ENCODE data around the gene GPR84. TPM values are rescaled to one million over a fixed set of nuclear protein-coding genes. Genes with fewer than 3 reads are reported as not detected.

GPR84 gene
- total RNA-seq, 1 experiment from 2014 or later, result not detected

DNA sequence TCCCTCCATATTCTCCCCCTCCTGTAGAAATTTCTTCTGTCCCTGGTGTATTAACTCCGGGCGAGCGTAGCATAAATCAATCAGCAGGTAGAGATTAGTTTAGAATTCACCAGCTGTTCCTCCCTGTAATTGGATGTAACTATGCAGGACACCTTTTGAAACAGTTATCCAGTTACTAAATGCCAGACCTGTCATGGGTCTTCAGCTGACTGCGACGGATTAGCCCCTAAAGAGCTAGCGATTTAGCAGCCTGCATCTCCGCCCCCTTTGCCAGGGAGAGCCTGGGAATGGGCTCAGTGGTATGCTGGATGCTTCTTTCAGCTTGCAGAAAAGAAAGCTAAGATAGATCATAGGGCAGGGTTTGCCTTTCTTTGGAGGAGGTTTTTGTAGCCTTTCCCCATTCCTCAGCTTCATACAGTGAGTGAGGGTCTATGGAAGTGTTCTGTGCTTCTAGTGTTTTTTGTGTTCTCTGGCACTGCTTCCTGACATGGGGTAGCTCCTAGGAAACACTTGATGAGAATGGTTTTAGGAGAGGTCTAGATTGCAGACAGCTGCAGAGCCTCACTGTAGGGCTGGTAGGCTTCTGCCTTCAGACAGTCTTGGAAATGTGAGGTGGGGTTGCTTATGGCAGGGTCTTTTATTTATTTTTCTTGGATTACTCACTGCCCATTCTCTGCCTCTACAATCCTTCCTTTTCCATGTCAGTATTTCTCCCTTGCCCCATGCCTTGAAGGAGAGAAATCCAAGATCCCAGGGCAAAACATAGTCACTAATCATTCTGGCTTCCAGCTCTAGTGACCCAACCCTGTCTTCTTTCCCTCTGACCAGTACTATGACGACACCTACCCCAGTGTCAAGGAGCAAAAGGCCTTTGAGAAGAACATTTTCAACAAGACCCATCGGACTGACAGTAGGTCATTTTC, 22.6 kb downstream of the GPR84 start:
- Histone ChIP-seq H3K4me1 (replicated peaks; ENCODE audit: insufficient read depth) (no peaks in the 10 kb centered on the region), H2AFZ (no peak overlapping the region), H3K79me2 (ENCODE audit: low read depth) (peaks cover 11% of the 10 kb centered on the region; the same call in 1 of the 2 replicates), H3K27me3 (ENCODE audit: insufficient read depth, low read depth) (no peaks in the 10 kb centered on the region), H3K4me2 (no peak overlapping the region), H3K9me2 (ENCODE audit: insufficient read depth) (no peaks in the 10 kb centered on the region), H4K20me1 (ENCODE audit: insufficient read depth) (peaks cover 28% of the 10 kb centered on the region), H3K4me3 (no peak overlapping the region), H3K9me3 (ENCODE audit: insufficient read depth, low read depth) (no peaks in the 10 kb centered on the region), H3K36me3 (ENCODE audit: low read depth) (peaks cover 42% of the 10 kb centered on the region), H3K27ac (no peak overlapping the region), H3F3A (ENCODE audit: insufficient read depth, low read depth) (no peaks in the 10 kb centered on the region)
- TF ChIP-seq EZH2 (IDR thresholded peaks at IDR 0.05; ENCODE audit: low read depth), result no peak
- TF ChIP-seq, protein P1, sequence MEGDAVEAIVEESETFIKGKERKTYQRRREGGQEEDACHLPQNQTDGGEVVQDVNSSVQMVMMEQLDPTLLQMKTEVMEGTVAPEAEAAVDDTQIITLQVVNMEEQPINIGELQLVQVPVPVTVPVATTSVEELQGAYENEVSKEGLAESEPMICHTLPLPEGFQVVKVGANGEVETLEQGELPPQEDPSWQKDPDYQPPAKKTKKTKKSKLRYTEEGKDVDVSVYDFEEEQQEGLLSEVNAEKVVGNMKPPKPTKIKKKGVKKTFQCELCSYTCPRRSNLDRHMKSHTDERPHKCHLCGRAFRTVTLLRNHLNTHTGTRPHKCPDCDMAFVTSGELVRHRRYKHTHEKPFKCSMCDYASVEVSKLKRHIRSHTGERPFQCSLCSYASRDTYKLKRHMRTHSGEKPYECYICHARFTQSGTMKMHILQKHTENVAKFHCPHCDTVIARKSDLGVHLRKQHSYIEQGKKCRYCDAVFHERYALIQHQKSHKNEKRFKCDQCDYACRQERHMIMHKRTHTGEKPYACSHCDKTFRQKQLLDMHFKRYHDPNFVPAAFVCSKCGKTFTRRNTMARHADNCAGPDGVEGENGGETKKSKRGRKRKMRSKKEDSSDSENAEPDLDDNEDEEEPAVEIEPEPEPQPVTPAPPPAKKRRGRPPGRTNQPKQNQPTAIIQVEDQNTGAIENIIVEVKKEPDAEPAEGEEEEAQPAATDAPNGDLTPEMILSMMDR (conservative IDR thresholded peaks at IDR 0.05), result no peak
- no peak for DNase-seq
- POLR2A ChIA-PET (ENCODE audit: unreplicated experiment), result interaction anchor here (0.7 kb wide), 1 partner anchor 81 kb away, joined by 5 read pairs; no protein-coding TSS in a partner anchor
- BruUV-seq (replicated peaks), result no TSS peak
- intact Hi-C loops (cut with micrococcal nuclease; ENCODE audit: unreplicated experiment), result no loop called here
- CTCF ChIA-PET, result interaction anchor here (0.6 to 0.9 kb wide), 3 partner anchors 15 to 325 kb away, joined by 5 to 12 read pairs (median 8); partner anchors contain the start of gene COPZ1

DNA sequence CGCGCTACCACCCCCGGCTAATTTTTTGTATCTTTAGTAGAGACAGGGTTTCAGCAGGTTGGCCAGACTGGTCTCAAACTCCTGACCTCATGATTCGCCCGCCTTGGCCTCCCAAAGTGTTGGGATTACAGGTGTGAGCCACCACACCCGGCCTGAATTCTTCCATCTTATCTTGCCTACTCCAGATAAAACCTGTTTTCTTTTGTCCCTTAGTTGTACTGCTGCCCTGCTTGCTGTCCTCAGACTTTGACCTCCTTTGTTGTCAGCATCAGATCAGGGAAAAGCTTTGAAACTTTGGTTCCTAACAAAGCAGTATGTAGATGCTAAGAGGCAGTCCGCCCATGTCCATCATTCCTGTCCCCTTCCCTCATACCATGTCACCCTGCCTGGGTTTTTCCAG, 23.4 kb downstream of the GPR84 start:
- Histone ChIP-seq H4K20me1 (ENCODE audit: insufficient read depth) (peaks cover 36% of the 10 kb centered on the region), H3K27me3 (ENCODE audit: insufficient read depth, low read depth) (no peaks in the 10 kb centered on the region), H3K4me1 (replicated peaks; ENCODE audit: insufficient read depth) (no peaks in the 10 kb centered on the region), H2AFZ (no peak overlapping the region), H3K27ac (no peak overlapping the region), H3K4me3 (no peak overlapping the region), H3K79me2 (ENCODE audit: low read depth) (peaks cover 19% of the 10 kb centered on the region), H3K9me3 (ENCODE audit: insufficient read depth, low read depth) (no peaks in the 10 kb centered on the region), H3F3A (ENCODE audit: insufficient read depth, low read depth) (no peaks in the 10 kb centered on the region), H3K9me2 (ENCODE audit: insufficient read depth) (no peaks in the 10 kb centered on the region), H3K4me2 (no peak overlapping the region), H3K36me3 (ENCODE audit: low read depth) (peaks cover 42% of the 10 kb centered on the region)
- ChIA-PET CTCF (interaction anchor here (0.6 kb wide), 1 partner anchor 14 kb away, joined by 8 read pairs; no protein-coding TSS in a partner anchor), POLR2A (ENCODE audit: unreplicated experiment) (interaction anchor here (0.7 kb wide), 1 partner anchor 80 kb away, joined by 5 read pairs; no protein-coding TSS in a partner anchor)
- no TSS peak for BruUV-seq (replicated peaks)
- intact Hi-C loops (cut with micrococcal nuclease; ENCODE audit: unreplicated experiment), result no loop called here
- DNase-seq, result no peak
- TF ChIP-seq, protein P1 (conservative IDR thresholded peaks at IDR 0.05), result no peak
- no peak for TF ChIP-seq EZH2 (IDR thresholded peaks at IDR 0.05; ENCODE audit: low read depth)

DNA sequence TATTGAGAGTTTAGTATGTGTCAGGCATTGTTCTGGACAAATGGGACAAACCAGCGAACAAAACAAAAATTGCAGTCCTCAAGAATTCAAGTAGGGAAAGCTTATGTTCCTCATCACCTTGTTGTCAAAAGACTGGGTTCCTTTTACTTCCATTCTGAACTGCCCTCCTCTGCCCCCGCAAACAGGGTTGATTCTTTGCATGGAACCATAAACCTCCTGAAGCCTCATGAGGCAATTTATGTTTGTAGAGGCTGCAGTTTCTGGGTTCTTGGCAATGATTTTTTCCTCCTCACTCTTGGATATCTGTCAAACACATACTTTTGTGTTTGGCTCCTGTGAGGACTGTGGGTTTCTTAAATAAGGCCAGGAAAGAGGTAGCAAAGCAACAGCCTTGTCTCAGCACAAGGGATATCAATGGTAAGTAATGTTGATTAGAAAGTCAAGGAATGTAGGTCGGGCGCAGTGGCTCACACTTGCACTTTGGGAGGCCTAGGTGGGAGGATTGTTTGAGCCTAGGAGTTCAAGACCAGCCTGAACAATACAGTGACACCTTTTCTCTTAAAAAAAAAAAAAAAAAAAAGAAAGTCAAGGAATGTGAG, 25.5 kb downstream of the GPR84 start:
- no peak overlapping the region for H3K27ac ChIP-seq
- H2AFZ ChIP-seq, result no peak overlapping the region
- H3K4me2 ChIP-seq, result no peak overlapping the region
- H3K4me3 ChIP-seq, result no peak overlapping the region
- POLR2A ChIA-PET (ENCODE audit: unreplicated experiment), result no interaction called here
- H3K36me3 ChIP-seq (ENCODE audit: low read depth), result peaks cover 24% of the 10 kb centered on the region; the same call in 1 of the 2 replicates
- intact Hi-C loops (cut with micrococcal nuclease; ENCODE audit: unreplicated experiment), result no loop called here
- no peak for DNase-seq
- BruUV-seq (replicated peaks), result no TSS peak
- no peaks in the 10 kb centered on the region for H3F3A ChIP-seq (ENCODE audit: insufficient read depth, low read depth)
- peaks cover 55% of the 10 kb centered on the region for H4K20me1 ChIP-seq (ENCODE audit: insufficient read depth)
- H3K9me2 ChIP-seq (ENCODE audit: insufficient read depth), result no peaks in the 10 kb centered on the region
- CTCF ChIA-PET, result no interaction called here
- no peaks in the 10 kb centered on the region for H3K9me3 ChIP-seq (ENCODE audit: insufficient read depth, low read depth)
- no peaks in the 10 kb centered on the region for H3K27me3 ChIP-seq (ENCODE audit: insufficient read depth, low read depth)
- peaks cover 39% of the 10 kb centered on the region for H3K79me2 ChIP-seq (ENCODE audit: low read depth)
- no peaks in the 10 kb centered on the region for H3K4me1 ChIP-seq (replicated peaks; ENCODE audit: insufficient read depth)
- TF ChIP-seq, protein P1 (conservative IDR thresholded peaks at IDR 0.05), result no peak
- TF ChIP-seq EZH2 (IDR thresholded peaks at IDR 0.05; ENCODE audit: low read depth), result no peak

Data from PC-9 (cell line).